ENCODE data around the gene LEFTY1. TPM values are rescaled to one million over a fixed set of nuclear protein-coding genes. Genes with fewer than 3 reads are reported as not detected.

Gene LEFTY1
- total and polyA plus RNA-seq, 2 donors (not counting 1 experiment from before 2014, with no cell fraction given): 0.07 TPM; not detected in 1

DNA sequence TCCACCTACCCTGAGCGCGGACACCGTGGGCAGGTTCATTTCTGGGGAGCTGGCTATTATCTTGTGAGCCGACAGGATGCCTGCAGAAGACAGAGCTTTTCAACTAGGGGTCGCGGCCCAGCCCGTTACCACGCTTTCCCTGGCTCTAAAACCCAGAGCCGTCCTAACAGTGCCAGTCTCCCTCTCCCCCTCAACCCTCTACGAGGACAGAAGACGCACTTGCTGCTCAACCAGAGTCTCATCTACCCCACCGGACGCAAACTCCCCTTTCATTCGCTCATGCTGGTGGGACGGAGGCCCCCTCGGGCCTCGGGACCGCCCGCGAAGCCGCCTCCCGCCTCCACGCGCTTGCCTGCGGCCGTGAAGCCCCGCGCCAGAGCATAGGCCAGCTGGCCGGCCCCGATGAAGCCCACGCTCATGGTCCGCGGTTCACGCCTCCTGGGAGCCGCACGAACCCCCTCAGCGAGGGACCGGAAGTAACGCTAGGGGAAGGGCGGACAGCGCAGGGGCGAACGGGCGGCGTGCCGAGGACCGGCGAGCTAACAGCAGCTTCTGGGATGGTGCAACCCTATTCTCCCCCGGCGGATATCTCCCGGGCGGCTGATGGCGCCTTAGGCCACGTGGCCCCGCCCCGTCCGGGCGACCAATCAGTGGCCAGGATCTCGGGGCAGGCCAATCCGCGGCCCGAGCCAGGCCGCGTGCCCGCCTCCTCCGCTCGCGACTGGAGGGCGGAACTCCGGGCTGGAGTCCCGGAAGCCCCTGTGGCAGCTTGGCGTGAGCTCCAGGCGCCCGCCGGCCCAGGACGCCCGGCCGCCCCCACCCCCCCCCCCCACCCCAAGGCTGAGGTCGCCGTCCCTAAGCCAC lies 35.0 kb upstream of the LEFTY1 start, which contains the start of gene PYCR2:
Gene PYCR2 (minus strand): TSS at position 559 of the 864 bp plus-strand sequence. CDS start 140 bp downstream, at position 419.
- Mint-ChIP-seq H3K27me3 (no peaks in the 10 kb centered on the region), H3K4me1 (peaks cover 21% of the 10 kb centered on the region), H3K4me3 (peak within 1 kb of the TSS; percentile 97), H3K27ac (peak within 1 kb of the TSS; percentile 92), H3K9me3 (ENCODE audit: insufficient read depth) (no peaks in the 10 kb centered on the region)
- H3K27ac ChIP-seq (ENCODE audit: low read length in 2 of 2): peak within 1 kb of the TSS; percentile 81 to 91
- peak within 1 kb of the TSS; percentile 99 for H3K9ac ChIP-seq (ENCODE audit: low read length)
- peak within 1 kb of the TSS; percentile 92 for H3K4me2 ChIP-seq (replicated peaks; ENCODE audit: low read depth, low read length, poor library complexity, severe bottlenecking)
- CTCF ChIA-PET: interaction anchor here (1.1 to 3.3 kb wide), 6 partner anchors 27 to 150 kb away, joined by 3 to 15 read pairs (median 5); partner anchors contain the start of genes SRP9 and TMEM63A
- peak within 1 kb of the TSS; percentile 72 to 99 (median 86) for H3K4me3 ChIP-seq (ENCODE audit: control extremely low read depth in 1 of 5, extremely low read depth in 1 of 5, insufficient read depth in 1 of 5, low read depth in 2 of 5, low read length in 4 of 5)
- no peaks in the 10 kb centered on the region for H3K27me3 ChIP-seq (replicated peaks in 1 of 4; ENCODE audit: control extremely low read depth in 1 of 4, control insufficient read depth in 3 of 4, insufficient read depth in 4 of 4, low read length in 3 of 4)
- ATAC-seq (ENCODE audit: low read depth): peak; percentile 99
- peaks cover 37% of the 10 kb centered on the region for H3K79me2 ChIP-seq (ENCODE audit: control insufficient read depth, insufficient read depth, low read length)
- H3K36me3 ChIP-seq (replicated peaks in 1 of 2; ENCODE audit: control extremely low read depth in 1 of 2, control insufficient read depth in 1 of 2, extremely low read depth in 1 of 2, insufficient read depth in 2 of 2, low read length in 1 of 2): peaks cover 8 to 36% of the 10 kb centered on the region in 2 experiments
- under 1% methylated on average over 62 of the region's 80 CpGs for WGBS (ENCODE audit: insufficient coverage)
- peaks cover 28% of the 10 kb centered on the region for H4K20me1 ChIP-seq (ENCODE audit: control insufficient read depth, insufficient read depth, low read length, poor library complexity, severe bottlenecking)
- peak; percentile 97 for DNase-seq
- intact Hi-C loops (cut with micrococcal nuclease): loop anchor here (1.0 to 5.0 kb wide), 5 partner anchors 27 to 457 kb away; partner anchors contain the start of genes SRP9 and TMEM63A
- peaks cover 16 to 26% of the 10 kb centered on the region in 2 donors for H3K4me1 ChIP-seq (ENCODE audit: control insufficient read depth in 2 of 2, insufficient read depth in 2 of 2, low read length in 2 of 2)
- no peaks in the 10 kb centered on the region for H3K9me3 ChIP-seq (ENCODE audit: control extremely low read depth in 1 of 3, control insufficient read depth in 2 of 3, insufficient read depth in 1 of 3, low read length in 2 of 3)
- H2AFZ ChIP-seq (ENCODE audit: insufficient read depth, low read depth, low read length, poor library complexity, severe bottlenecking): peak within 1 kb of the TSS; percentile 99
- TF ChIP-seq, protein P1, sequence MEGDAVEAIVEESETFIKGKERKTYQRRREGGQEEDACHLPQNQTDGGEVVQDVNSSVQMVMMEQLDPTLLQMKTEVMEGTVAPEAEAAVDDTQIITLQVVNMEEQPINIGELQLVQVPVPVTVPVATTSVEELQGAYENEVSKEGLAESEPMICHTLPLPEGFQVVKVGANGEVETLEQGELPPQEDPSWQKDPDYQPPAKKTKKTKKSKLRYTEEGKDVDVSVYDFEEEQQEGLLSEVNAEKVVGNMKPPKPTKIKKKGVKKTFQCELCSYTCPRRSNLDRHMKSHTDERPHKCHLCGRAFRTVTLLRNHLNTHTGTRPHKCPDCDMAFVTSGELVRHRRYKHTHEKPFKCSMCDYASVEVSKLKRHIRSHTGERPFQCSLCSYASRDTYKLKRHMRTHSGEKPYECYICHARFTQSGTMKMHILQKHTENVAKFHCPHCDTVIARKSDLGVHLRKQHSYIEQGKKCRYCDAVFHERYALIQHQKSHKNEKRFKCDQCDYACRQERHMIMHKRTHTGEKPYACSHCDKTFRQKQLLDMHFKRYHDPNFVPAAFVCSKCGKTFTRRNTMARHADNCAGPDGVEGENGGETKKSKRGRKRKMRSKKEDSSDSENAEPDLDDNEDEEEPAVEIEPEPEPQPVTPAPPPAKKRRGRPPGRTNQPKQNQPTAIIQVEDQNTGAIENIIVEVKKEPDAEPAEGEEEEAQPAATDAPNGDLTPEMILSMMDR (IDR thresholded peaks at IDR 0.05): no peak
- no peak for TF ChIP-seq EZH2 (IDR thresholded peaks at IDR 0.05; ENCODE audit: borderline replicate concordance, insufficient read depth, low read depth, low read length, poor library complexity, severe bottlenecking)
- POLR2A ChIA-PET: interaction anchor here (0.5 to 1.9 kb wide), 18 partner anchors 12 to 475 kb away, joined by 3 to 20 read pairs (median 4); partner anchors contain the start of genes SDE2, SRP9 and TMEM63A
